HepG2 (cell line): Measurements from ENCODE around the gene PAK6. TPM values are rescaled to one million over a fixed set of nuclear protein-coding genes. Genes with fewer than 3 reads are reported as not detected.
A peak's percentile ranks its signal among the peaks of the same experiment; 100 is the strongest.

Source experiments
- ARNTL ChIP-seq: sonication (generic); formaldehyde crosslinking; IDR thresholded peaks from 2 replicates; pipeline ENCODE4 v1.4.0; 2020; ENCODE audit warnings: mild to moderate bottlenecking, missing genetic modification reagents
- EP300 ChIP-seq, 3 experiments: sonication (generic) in 1 of 3; formaldehyde crosslinking in 1 of 3; IDR thresholded peaks; 2 replicates each; pipeline versions ENCODE4 v1.5.1 to v1.6.1; 2011 to 2020; ENCODE audit warnings: low read depth in 2 of 3, low read length in 2 of 3, borderline replicate concordance in 1 of 3, improper control_type of control experiment in 1 of 3, mild to moderate bottlenecking in 1 of 3, missing genetic modification reagents in 1 of 3, moderate library complexity in 1 of 3
- GABPA ChIP-seq, 2 experiments: IDR thresholded peaks; 2 replicates each; pipeline ENCODE4 v1.6.1; 2011 to 2016; ENCODE audit warnings: low read depth in 2 of 2, low read length in 1 of 2, missing biosample characterization in 1 of 2, missing genetic modification characterization in 1 of 2
- JUN ChIP-seq: sonication (generic); formaldehyde crosslinking; IDR thresholded peaks from 2 replicates; pipeline ENCODE4 v1.4.0; 2020; ENCODE audit warnings: mild to moderate bottlenecking, missing genetic modification reagents
- MED8 ChIP-seq: sonication (generic); formaldehyde crosslinking; IDR thresholded peaks from 2 replicates; pipeline ENCODE4 v1.8.1; 2023; ENCODE audit warnings: mild to moderate bottlenecking, missing genetic modification reagents; ENCODE audit not compliant: insufficient replicate concordance
- NFYB ChIP-seq: sonication (generic); formaldehyde crosslinking; IDR thresholded peaks from 2 replicates; pipeline ENCODE4 v1.4.0; 2020; ENCODE audit warnings: missing genetic modification reagents
- SMC3 ChIP-seq: IDR thresholded peaks from 2 replicates; pipeline ENCODE4 v1.6.1; 2011; ENCODE audit warnings: low read length, improper control_type of control experiment
- SNRNP70 ChIP-seq: fragments of 200-400 bp; formaldehyde crosslinking; IDR thresholded peaks from 2 replicates; pipeline ENCODE4 v1.6.1; 2017; ENCODE audit warnings: mild to moderate bottlenecking, low read depth, low read length, moderate library complexity
- SP140L ChIP-seq: sonication (generic); formaldehyde crosslinking; IDR thresholded peaks from 2 replicates; pipeline ENCODE4 v1.4.0; 2020; ENCODE audit warnings: missing genetic modification reagents, borderline replicate concordance
- ZNF558 ChIP-seq: sonication (generic); formaldehyde crosslinking; IDR thresholded peaks from 2 replicates; pipeline ENCODE4 v1.9.0; 2022; ENCODE audit warnings: mild to moderate bottlenecking, missing genetic modification reagents, borderline replicate concordance
- ZNF563 ChIP-seq: sonication (generic); formaldehyde crosslinking; IDR thresholded peaks from 2 replicates; pipeline ENCODE4 v1.8.0; 2022; ENCODE audit warnings: mild to moderate bottlenecking, moderate library complexity, missing genetic modification reagents
- ZNF7 ChIP-seq: IDR thresholded peaks from 2 replicates; pipeline ENCODE4 v1.6.1; 2016; ENCODE audit warnings: missing biosample characterization, missing genetic modification reagents
- polyA plus RNA-seq, 8 experiments: library from polyadenylated mRNA; depleted of rRNA in 3 of 8; stranded (reverse) in 7 of 8; unstranded in 1 of 8; fragments of >200 nt; fragmentation: Illumina TruSeq in 4 of 8; extraction: Trizol in 4 of 8; gene quantifications; 2 replicates each; pipeline versions ENCODE4 v1.2.1 to v1.2.3, GENCODE V29; 2011 to 2016; ENCODE audit warnings: low read depth in 4 of 8, missing spikeins in 1 of 8, mixed read lengths in 1 of 8; ENCODE audit not compliant: insufficient read depth in 1 of 8
- total RNA-seq, 5 experiments: library from RNA; depleted of rRNA; stranded (reverse); fragments of >200 nt; fragmentation: Illumina TruSeq; extraction: Trizol; gene quantifications; 2 replicates each; pipeline ENCODE4 v1.2.3, GENCODE V29; 2016; ENCODE audit warnings: low read depth in 1 of 5
- TF ChIP-seq, protein P1 (sequence below): IDR thresholded peaks from 2 replicates; pipeline ENCODE4 v1.6.1; 2018; ENCODE audit warnings: missing genetic modification reagents
- TF ChIP-seq, protein P2 (sequence below), 2 experiments: sonication (generic) in 1 of 2; formaldehyde crosslinking in 1 of 2; IDR thresholded peaks; 2 replicates each; pipeline versions ENCODE4 v1.4.0 to v1.6.1; 2018 to 2020; ENCODE audit warnings: missing genetic modification reagents in 2 of 2, borderline replicate concordance in 1 of 2, low read depth in 1 of 2, mild to moderate bottlenecking in 1 of 2, missing biosample characterization in 1 of 2
- TF ChIP-seq, protein P3 (sequence below): IDR thresholded peaks from 2 replicates; pipeline ENCODE4 v1.4.0; 2020; ENCODE audit warnings: mild to moderate bottlenecking, missing genetic modification reagents
- TF ChIP-seq, protein P4 (sequence below): sonication (generic); formaldehyde crosslinking; IDR thresholded peaks from 2 replicates; pipeline ENCODE4 v1.9.0; 2022; ENCODE audit warnings: missing genetic modification reagents, mild to moderate bottlenecking, borderline replicate concordance

The PAK6 gene
- total and polyA plus RNA-seq, 2 of the 13 experiments (the other 11 are each of a cell fraction or from before 2014, with no cell fraction given), result 0.07 TPM; not detected in 1

DNA sequence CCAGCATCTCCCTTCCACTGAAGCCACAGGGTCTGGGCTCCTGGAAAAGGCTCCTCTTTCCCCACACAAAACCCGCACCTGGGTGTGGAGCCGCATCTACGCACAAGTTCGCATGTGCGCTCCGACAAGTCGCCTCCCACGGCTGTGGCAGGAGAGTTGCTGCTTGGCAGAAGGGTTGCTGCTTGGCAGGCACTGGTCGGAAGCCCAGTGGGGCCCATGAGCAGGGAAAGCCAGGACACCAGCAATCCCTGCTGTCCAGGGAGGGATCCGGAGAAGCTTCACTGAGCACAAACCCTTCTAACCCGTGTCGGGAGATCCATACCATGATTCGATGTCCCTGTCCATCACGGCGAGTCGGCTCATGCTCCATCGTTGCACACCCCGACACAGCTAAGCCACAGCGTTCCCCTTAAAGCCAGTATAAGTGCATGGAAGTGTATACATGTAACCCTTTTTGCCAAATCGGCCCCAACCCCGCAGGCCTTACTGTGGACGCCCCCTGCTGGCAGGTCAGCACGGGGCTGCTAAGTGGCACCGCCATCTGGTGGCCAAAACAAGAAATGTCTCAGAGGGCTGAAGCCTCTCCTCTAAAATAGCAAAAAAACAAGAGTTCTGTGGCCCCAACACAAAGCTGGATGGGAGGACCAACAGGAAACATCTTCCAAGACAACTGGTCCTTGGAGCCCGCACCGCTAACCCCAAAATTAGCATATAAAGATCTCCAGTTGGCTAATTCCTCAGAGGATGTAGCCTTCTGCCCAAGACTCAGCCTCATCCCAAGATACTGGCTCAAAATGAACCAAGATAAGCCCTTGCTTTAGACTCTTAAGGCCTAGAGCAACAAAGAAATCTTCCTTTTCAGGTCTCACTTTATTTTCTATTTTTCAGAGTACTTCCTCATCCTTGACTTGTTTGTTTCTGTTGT is 35.7 kb downstream of the PAK6 start (continued):
- TF ChIP-seq, protein P1, sequence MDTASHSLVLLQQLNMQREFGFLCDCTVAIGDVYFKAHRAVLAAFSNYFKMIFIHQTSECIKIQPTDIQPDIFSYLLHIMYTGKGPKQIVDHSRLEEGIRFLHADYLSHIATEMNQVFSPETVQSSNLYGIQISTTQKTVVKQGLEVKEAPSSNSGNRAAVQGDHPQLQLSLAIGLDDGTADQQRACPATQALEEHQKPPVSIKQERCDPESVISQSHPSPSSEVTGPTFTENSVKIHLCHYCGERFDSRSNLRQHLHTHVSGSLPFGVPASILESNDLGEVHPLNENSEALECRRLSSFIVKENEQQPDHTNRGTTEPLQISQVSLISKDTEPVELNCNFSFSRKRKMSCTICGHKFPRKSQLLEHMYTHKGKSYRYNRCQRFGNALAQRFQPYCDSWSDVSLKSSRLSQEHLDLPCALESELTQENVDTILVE (CRISPR knock-in tag), result peak; percentile 68; the same call in 1 of the 2 replicates
- no peak for TF ChIP-seq JUN (CRISPR knock-in tag)
- TF ChIP-seq, protein P2, sequence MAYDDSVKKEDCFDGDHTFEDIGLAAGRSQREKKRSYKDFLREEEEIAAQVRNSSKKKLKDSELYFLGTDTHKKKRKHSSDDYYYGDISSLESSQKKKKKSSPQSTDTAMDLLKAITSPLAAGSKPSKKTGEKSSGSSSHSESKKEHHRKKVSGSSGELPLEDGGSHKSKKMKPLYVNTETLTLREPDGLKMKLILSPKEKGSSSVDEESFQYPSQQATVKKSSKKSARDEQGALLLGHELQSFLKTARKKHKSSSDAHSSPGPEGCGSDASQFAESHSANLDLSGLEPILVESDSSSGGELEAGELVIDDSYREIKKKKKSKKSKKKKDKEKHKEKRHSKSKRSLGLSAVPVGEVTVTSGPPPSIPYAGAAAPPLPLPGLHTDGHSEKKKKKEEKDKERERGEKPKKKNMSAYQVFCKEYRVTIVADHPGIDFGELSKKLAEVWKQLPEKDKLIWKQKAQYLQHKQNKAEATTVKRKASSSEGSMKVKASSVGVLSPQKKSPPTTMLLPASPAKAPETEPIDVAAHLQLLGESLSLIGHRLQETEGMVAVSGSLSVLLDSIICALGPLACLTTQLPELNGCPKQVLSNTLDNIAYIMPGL (CRISPR knock-in tag; IDR thresholded peaks at IDR 0.05; ENCODE audit: borderline replicate concordance in 1 of 2, low read depth in 1 of 2), result peak; percentile 92 to 95
- no peak for TF ChIP-seq NFYB (CRISPR knock-in tag)
- 0 out of 2 replicates have a peak, but pooled peaks have one; percentile 62 for TF ChIP-seq SP140L (CRISPR knock-in tag)
- TF ChIP-seq ZNF558 (CRISPR knock-in tag), result no peak
- TF ChIP-seq, protein P3, sequence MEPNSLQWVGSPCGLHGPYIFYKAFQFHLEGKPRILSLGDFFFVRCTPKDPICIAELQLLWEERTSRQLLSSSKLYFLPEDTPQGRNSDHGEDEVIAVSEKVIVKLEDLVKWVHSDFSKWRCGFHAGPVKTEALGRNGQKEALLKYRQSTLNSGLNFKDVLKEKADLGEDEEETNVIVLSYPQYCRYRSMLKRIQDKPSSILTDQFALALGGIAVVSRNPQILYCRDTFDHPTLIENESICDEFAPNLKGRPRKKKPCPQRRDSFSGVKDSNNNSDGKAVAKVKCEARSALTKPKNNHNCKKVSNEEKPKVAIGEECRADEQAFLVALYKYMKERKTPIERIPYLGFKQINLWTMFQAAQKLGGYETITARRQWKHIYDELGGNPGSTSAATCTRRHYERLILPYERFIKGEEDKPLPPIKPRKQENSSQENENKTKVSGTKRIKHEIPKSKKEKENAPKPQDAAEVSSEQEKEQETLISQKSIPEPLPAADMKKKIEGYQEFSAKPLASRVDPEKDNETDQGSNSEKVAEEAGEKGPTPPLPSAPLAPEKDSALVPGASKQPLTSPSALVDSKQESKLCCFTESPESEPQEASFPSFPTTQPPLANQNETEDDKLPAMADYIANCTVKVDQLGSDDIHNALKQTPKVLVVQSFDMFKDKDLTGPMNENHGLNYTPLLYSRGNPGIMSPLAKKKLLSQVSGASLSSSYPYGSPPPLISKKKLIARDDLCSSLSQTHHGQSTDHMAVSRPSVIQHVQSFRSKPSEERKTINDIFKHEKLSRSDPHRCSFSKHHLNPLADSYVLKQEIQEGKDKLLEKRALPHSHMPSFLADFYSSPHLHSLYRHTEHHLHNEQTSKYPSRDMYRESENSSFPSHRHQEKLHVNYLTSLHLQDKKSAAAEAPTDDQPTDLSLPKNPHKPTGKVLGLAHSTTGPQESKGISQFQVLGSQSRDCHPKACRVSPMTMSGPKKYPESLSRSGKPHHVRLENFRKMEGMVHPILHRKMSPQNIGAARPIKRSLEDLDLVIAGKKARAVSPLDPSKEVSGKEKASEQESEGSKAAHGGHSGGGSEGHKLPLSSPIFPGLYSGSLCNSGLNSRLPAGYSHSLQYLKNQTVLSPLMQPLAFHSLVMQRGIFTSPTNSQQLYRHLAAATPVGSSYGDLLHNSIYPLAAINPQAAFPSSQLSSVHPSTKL (CRISPR knock-in tag), result peak; percentile 41; the same call in 1 of the 2 replicates
- TF ChIP-seq, protein P4, sequence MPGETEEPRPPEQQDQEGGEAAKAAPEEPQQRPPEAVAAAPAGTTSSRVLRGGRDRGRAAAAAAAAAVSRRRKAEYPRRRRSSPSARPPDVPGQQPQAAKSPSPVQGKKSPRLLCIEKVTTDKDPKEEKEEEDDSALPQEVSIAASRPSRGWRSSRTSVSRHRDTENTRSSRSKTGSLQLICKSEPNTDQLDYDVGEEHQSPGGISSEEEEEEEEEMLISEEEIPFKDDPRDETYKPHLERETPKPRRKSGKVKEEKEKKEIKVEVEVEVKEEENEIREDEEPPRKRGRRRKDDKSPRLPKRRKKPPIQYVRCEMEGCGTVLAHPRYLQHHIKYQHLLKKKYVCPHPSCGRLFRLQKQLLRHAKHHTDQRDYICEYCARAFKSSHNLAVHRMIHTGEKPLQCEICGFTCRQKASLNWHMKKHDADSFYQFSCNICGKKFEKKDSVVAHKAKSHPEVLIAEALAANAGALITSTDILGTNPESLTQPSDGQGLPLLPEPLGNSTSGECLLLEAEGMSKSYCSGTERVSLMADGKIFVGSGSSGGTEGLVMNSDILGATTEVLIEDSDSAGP (CRISPR knock-in tag), result peak; percentile 63
- no peak for TF ChIP-seq EP300 (IDR thresholded peaks at IDR 0.05; ENCODE audit: low read depth in 2 of 2, low read length in 2 of 2)
- TF ChIP-seq EP300 (CRISPR knock-in tag; IDR thresholded peaks at IDR 0.05; ENCODE audit: borderline replicate concordance), result 0 out of 2 replicates have a peak, but pooled peaks have one; percentile 21
- no peak for TF ChIP-seq ARNTL (CRISPR knock-in tag)
- TF ChIP-seq ZNF7 (CRISPR knock-in tag), result no peak
- no peak for TF ChIP-seq SNRNP70
- TF ChIP-seq ZNF563 (CRISPR knock-in tag), result no peak
- peak; percentile 97 for TF ChIP-seq SMC3
- TF ChIP-seq MED8 (CRISPR knock-in tag), result no peak
- no peak for TF ChIP-seq GABPA (IDR thresholded peaks at IDR 0.05; ENCODE audit: low read depth, low read length)
- TF ChIP-seq GABPA (CRISPR knock-in tag; IDR thresholded peaks at IDR 0.05; ENCODE audit: low read depth), result no peak
